Adipocyte (in vitro differentiated cells): ENCODE data around the gene SLC7A4.
"Not testable (repeated sequence)": the region's sequence is repeated elsewhere in the genome, so short reads cannot be mapped to it uniquely, and the experiment has no call there.

Source experiments
- DNase-seq: peaks from one replicate; pipeline ENCODE4 v3.0.0-alpha.2; 2015; ENCODE audit warnings: low read depth
- H3K27me3 ChIP-seq: replicated peaks from 2 replicates; pipeline ENCODE4 v1.7.0; 2013; ENCODE audit warnings: mild to moderate bottlenecking, low read length, moderate library complexity; ENCODE audit not compliant: control insufficient read depth, insufficient read depth
- H3K36me3 ChIP-seq: 2 replicates; pipeline ENCODE4 v1.7.0; 2013; ENCODE audit warnings: low read length, mild to moderate bottlenecking, moderate library complexity; ENCODE audit not compliant: control insufficient read depth, insufficient read depth, severe bottlenecking
- H3K4me1 ChIP-seq: 2 replicates; pipeline ENCODE4 v1.7.0; 2013; ENCODE audit warnings: mild to moderate bottlenecking, low read length, moderate library complexity; ENCODE audit not compliant: control insufficient read depth, insufficient read depth
- H3K4me3 ChIP-seq: 2 replicates; pipeline ENCODE4 v1.7.0; 2013; ENCODE audit warnings: mild to moderate bottlenecking, low read length, moderate library complexity
- H3K9ac ChIP-seq: 2 replicates; pipeline ENCODE4 v1.7.0; 2013; ENCODE audit warnings: mild to moderate bottlenecking, low read length, moderate library complexity
- H3K9me3 ChIP-seq: 2 replicates; pipeline ENCODE4 v1.7.0; 2013; ENCODE audit warnings: mild to moderate bottlenecking, low read length, moderate library complexity; ENCODE audit not compliant: control insufficient read depth

The SLC7A4 gene

DNA sequence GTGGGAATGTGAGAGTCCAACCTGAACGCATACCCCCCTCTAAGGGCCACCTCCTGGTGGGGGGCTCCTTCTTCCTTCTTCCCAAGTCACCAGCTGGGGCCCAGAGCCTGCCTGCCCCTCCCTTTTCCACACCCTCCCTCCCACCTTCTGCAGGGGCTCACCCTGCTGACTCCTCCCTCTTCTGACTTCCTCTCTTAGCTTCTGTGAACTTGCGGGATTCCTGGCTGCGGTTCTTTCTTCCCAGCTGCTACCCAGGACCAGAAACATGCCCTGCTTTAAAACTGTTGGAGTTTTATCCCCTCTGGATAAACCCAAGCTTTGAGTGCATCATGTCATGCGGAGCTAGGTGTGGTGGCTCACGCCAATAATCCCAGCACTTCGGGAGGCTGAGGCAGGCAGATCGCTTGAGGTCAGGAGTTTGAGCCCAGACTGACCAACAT, 23.5 kb upstream of the SLC7A4 start:
- H3K9me3 ChIP-seq, result no peaks in the 10 kb centered on the region
- no peak for DNase-seq

DNA sequence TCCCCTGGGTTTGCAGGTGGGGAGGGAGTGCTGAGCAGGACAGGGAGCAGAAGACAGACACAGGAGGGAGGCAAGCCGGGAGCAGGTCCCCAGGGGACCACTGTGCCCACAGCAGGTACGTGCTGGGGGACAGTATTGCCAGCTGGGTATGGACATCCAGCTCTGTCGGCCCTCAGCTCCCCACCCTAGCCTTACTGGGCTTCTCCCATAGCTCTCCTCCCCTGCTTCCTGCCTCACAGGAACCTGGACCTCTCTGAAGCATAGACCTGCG, 23.1 kb upstream of the SLC7A4 start:
- Histone ChIP-seq H3K9me3 (no peaks in the 10 kb centered on the region), H3K27me3 (peaks cover 36% of the 10 kb centered on the region)
- DNase-seq, result no peak

More for the DNA sequence above, 23.5 kb upstream of the SLC7A4 start:
- Histone ChIP-seq H3K4me1 (no peaks in the 10 kb centered on the region), H3K4me3 (no peak overlapping the region), H3K27me3 (peaks cover 36% of the 10 kb centered on the region), H3K36me3 (no peaks in the 10 kb centered on the region), H3K9ac (no peak overlapping the region)

DNA sequence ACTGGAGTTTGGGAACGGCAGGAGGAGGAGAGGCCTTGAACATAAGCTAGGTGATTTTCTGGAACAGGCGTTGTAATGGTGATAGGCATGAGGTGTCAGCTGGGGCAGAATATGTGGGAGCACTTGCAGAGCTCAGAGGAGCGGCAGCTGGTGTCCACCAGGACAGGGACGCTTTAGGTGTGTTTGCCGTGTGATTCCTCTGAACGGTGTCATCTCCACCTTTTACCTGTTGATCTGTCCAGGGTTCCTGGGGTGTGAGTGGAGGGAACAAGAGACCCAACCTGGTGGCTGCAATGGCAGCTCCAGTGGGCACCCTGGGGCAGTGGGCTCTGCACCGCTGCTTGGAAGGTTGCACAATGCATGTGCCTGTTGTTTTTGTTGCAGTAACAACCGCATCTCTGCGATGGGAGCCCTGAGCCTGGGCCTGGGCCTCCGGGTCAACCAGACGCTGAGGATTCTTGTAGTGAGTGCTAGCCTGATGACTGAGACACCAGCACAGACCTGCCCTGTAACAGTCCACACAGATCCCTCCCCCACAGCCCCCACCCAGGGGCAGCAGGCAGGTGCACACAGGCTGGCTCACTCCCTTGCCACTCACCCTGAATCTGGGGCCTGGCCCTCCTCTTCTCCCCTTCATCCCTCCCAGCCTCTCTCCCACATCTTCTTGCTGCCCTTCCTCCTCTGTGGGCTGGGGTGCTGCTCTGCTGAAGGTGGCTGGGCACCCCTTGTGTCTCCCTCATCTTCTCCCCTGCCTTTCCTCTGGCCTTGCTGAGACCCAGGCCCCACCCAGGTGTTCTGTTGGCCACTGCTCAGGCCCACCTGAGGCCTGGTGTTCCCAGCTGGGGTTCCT, 22.6 kb upstream of the SLC7A4 start:
- Histone ChIP-seq H3K27me3 (peaks cover 36% of the 10 kb centered on the region), H3K4me1 (no peaks in the 10 kb centered on the region), H3K4me3 (no peak overlapping the region), H3K9ac (no peak overlapping the region), H3K36me3 (no peaks in the 10 kb centered on the region), H3K9me3 (no peaks in the 10 kb centered on the region)
- no peak for DNase-seq

More for the DNA sequence above, 23.1 kb upstream of the SLC7A4 start:
- no peaks in the 10 kb centered on the region for H3K4me1 ChIP-seq
- H3K36me3 ChIP-seq, result no peaks in the 10 kb centered on the region
- H3K4me3 ChIP-seq, result no peak overlapping the region
- no peak overlapping the region for H3K9ac ChIP-seq

DNA sequence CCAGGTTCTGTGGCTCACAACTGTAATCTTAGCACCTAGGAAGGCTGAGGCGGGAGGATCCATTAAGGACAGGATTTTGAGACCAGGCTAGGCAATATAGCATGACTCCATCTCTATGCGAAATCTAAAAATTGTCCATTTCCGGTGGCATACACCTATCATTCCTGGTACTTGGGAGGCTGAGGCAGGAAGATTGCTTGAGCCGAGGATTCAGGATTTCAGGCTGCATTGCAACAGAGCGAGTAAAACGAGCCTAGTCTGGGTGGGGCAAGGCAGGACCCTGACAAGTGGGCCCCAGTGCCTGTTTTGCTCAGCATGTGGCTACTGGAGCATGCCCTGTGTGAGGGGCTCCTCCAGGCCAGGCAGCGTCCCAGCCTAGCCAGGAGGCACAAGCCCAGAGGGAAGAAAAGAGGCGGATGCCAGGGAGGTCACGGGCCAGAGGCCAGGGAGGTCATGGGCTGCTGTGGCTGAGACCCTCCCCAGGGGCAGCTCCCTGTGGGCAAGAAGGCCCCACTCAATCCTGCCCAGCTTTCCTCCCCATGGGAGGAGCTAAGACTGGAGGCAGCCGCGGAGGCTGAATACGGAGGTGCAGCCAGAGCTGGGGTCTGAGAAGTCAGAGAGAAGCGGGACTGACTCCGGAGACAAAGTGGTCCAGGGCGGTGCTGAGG, 21.8 kb upstream of the SLC7A4 start:
- H3K9ac ChIP-seq, result no peak overlapping the region
- peaks cover 36% of the 10 kb centered on the region for H3K27me3 ChIP-seq
- no peak for DNase-seq
- H3K4me1 ChIP-seq, result no peaks in the 10 kb centered on the region
- no peak overlapping the region for H3K4me3 ChIP-seq
- no peaks in the 10 kb centered on the region for H3K36me3 ChIP-seq
- H3K9me3 ChIP-seq, result no peaks in the 10 kb centered on the region

DNA sequence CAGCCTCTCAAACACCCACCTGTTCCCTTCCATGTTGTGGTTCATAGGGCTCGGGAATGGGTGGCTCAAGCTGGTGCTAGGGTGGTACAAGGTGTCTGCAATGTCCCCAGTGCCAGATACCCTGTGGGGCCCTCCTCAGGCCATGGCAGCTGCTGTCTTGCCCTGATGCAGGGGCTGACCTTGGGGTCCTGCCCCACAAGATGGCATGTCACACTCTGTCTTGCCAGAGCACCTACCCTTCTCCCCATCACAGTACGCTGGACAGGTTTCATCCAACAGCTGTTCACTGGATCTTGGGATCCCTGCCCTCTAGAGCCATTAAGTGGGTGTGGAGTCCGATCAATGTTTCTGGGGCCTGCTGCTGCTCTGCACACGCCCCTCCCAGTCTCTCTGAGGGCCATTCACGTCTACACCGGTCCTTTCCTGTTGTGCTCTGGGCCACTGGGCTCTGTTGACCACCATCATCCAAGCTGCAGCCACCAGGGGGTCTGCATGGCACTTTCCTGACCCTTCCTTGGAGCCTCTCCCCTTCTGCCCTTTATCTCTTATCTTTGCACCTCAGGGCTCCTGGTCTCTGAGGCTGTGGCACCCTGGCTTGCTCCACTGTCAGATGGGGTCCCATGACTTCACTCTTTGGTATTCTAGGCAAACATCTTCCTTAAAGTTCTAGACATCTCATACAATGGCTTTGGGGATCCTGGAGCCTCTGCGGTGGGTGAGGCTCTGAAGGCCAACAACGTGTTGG, 20.5 kb upstream of the SLC7A4 start:
- Histone ChIP-seq H3K27me3 (peaks cover 38% of the 10 kb centered on the region), H3K9ac (no peak overlapping the region), H3K9me3 (no peaks in the 10 kb centered on the region), H3K4me1 (no peaks in the 10 kb centered on the region), H3K36me3 (no peaks in the 10 kb centered on the region), H3K4me3 (no peak overlapping the region)
- no peak for DNase-seq

DNA sequence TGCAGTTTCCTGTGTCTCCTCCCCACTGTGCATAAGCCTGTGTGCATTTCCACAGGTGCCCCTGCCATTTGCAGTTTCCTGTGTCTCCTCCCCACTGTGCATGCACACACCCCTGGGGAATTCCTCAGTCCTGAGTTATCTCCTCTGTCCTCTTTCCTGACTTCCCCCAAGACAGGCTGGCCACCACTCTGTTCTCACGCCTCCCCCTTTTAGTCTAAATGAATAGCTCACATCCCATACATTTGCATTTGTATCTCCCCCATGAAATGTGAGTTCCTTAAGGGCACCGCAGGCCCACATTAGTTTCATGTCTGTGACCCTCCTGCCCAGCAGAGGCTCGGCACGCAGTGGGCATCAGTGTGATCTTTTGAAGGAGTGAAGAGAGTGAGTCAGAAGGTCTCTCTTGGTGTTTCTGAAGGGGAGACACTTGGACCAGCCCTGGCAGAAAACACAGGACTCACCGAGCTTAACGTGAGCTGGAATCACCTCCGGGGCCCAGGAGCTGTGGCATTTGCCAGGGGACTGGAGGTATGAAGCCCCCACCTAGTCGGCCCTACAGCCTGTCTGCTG, 19.6 kb upstream of the SLC7A4 start:
- Histone ChIP-seq H3K27me3 (peaks cover 39% of the 10 kb centered on the region), H3K4me3 (no peak overlapping the region), H3K36me3 (no peaks in the 10 kb centered on the region), H3K9ac (no peak overlapping the region), H3K9me3 (no peaks in the 10 kb centered on the region), H3K4me1 (no peaks in the 10 kb centered on the region)
- DNase-seq, result no peak

DNA sequence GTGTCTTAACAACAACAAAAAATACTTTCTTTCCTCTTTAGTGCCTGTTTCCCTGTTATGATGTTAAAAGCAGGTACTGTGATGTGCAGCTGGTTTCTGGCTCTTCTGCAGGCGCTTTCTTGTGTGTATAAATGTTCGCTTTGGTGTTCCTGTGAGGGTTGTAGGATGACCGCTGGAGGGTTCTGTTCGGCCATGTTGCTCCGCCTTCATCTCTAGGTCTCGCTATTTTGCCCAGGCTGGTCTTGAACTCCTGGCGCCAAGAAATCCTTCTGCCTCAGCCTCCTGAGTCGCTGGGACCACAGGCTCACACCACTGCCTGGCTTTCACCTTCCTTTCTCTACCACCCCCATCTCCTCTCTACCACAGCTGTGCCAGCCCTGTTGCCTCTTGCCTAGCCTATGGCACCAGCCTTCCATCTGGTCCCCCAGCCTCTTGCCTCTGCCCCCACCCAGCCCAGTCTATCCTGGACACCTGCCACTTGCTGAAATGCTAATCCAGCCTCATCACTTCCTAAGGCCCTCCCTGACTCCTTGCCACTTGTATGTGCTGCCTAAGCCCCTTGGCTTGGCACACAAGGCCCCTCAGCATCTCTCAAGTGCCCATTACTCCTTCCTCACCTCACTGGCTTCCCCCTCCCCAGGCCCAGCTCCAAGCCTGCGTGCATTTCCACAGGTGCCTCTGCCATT, 18.9 kb upstream of the SLC7A4 start:
- no peaks in the 10 kb centered on the region for H3K36me3 ChIP-seq
- no peak overlapping the region for H3K4me3 ChIP-seq
- H3K9ac ChIP-seq, result no peak overlapping the region
- H3K4me1 ChIP-seq, result no peaks in the 10 kb centered on the region
- H3K27me3 ChIP-seq, result peaks cover 36% of the 10 kb centered on the region
- no peaks in the 10 kb centered on the region for H3K9me3 ChIP-seq
- DNase-seq, result no peak

DNA sequence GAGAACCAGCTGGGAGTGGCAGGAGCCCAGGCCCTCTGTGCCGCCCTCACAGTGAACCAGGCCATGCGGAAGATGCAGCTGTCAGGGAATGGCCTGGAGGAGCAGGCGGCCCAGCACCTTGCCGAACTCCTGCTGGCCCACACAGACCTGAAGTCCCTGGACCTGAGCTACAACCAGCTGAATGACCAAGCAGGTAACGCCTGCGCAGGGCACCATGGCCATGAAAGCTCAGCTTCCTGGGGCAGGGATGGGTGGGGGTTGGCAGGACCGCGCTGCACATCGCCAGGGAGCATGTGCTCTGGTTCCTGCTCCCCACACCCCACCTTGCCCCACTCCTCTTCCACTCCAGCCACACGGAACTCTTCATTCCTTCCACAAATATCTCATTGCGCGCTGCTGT, 16.6 kb upstream of the SLC7A4 start:
- not testable (repeated sequence) for DNase-seq, H3K4me3 ChIP-seq, H3K9me3 ChIP-seq, H3K36me3 ChIP-seq, H3K9ac ChIP-seq
- Histone ChIP-seq H3K27me3 (peaks cover 18% of the 10 kb centered on the region), H3K4me1 (peaks cover 16% of the 10 kb centered on the region)

DNA sequence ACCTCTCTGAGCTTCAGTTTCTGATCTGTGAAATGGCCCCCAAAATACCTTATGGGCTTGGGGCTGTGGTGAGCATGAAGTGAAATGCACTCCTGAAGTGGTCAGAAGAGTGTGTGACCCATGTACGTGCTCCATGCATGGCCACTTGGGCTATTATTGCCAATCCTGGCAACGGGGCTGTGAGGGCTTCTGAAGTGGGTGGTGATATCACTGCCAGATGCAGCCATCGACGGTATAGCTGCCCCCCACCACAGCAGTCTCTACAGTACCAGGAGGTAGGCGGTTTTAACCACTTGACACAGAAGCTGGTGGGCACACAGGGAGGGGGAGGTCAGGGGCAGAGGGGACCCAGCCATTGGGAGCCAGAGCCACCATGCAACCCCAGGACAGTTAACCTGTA, 16.1 kb upstream of the SLC7A4 start:
- not testable (repeated sequence) for H3K4me3 ChIP-seq, DNase-seq, H3K9me3 ChIP-seq, H3K9ac ChIP-seq, H3K36me3 ChIP-seq
- Histone ChIP-seq H3K27me3 (peaks cover 14% of the 10 kb centered on the region), H3K4me1 (peaks cover 19% of the 10 kb centered on the region)

DNA sequence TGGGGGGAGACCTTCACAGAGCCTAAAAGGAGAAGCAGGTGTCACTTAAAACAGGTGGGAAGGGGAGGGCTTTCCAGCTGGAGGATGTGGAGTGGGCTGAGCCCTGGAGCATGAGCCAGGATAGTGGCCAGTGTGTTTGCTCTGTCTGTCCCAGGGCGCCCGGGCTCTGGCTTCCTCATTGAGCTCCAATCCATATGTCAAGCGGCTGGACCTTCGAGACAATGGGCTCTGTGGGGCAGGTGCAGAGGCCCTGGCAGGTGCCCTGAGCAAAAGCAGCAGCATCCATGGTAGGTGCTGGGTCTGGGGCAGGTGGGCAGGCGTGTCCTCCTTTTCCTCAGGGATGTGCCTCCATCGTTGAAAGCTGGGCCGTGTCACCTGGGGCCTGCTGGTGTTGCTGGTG, 15.4 kb upstream of the SLC7A4 start:
- no peaks in the 10 kb centered on the region for H3K9me3 ChIP-seq
- H3K4me1 ChIP-seq, result peaks cover 19% of the 10 kb centered on the region
- no peaks in the 10 kb centered on the region for H3K36me3 ChIP-seq
- no peak overlapping the region for H3K9ac ChIP-seq
- peaks cover 11% of the 10 kb centered on the region for H3K27me3 ChIP-seq
- DNase-seq, result no peak
- H3K4me3 ChIP-seq, result no peak overlapping the region
